ENCODE results near the gene TMPRSS12. TPM values are rescaled to one million over a fixed set of nuclear protein-coding genes. Genes with fewer than 3 reads are reported as not detected.

The TMPRSS12 gene
- total and polyA plus RNA-seq, 2 experiments from 2014 or later = not detected

GRCh38 chr12:50923361-50924130, 80.8 kb downstream of the TMPRSS12 start (continued):
- TF ChIP-seq, protein P1, sequence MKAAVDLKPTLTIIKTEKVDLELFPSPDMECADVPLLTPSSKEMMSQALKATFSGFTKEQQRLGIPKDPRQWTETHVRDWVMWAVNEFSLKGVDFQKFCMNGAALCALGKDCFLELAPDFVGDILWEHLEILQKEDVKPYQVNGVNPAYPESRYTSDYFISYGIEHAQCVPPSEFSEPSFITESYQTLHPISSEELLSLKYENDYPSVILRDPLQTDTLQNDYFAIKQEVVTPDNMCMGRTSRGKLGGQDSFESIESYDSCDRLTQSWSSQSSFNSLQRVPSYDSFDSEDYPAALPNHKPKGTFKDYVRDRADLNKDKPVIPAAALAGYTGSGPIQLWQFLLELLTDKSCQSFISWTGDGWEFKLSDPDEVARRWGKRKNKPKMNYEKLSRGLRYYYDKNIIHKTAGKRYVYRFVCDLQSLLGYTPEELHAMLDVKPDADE (IDR thresholded peaks at IDR 0.05) = no peak
- TF ChIP-seq CREB1 (CRISPR knock-in tag; IDR thresholded peaks at IDR 0.05; ENCODE audit: low read depth) = no peak
- TF ChIP-seq REST (IDR thresholded peaks at IDR 0.05; ENCODE audit: unreplicated experiment) = no peak
- TF ChIP-seq POLR2AphosphoS5 (IDR thresholded peaks at IDR 0.05; ENCODE audit: low read depth) = no peak
- TF ChIP-seq CTCF (conservative IDR thresholded peaks at IDR 0.05; ENCODE audit: low read depth in 2 of 2) = no peak
- no peak for TF ChIP-seq ZNF331 (CRISPR knock-in tag; IDR thresholded peaks at IDR 0.05; ENCODE audit: low read depth)
- TF ChIP-seq STAT1 (IDR thresholded peaks at IDR 0.05; ENCODE audit: unreplicated experiment) = no peak

- Mint-ChIP-seq H3K27ac (peak overlapping the region; percentile 88), H3K9me3 (no peaks in the 10 kb centered on the region), H3K27me3 (ENCODE audit: insufficient read depth, low read depth, poor library complexity) (peaks cover 4% of the 10 kb centered on the region), H3K4me1 (peaks cover 40% of the 10 kb centered on the region), H3K4me3 (peak overlapping the region; percentile 82), H3K36me3 (ENCODE audit: low read depth) (no peaks in the 10 kb centered on the region; the same call in 2 of the 3 replicates)
- no peaks in the 10 kb centered on the region for H3K36me3 ChIP-seq (ENCODE audit: insufficient read depth)
- 0 out of 2 replicates have a peak, but pooled peaks cover 16% of the 10 kb centered on the region for H3F3A ChIP-seq (replicated peaks; ENCODE audit: low read depth)
- H4K20me1 ChIP-seq (replicated peaks; ENCODE audit: insufficient read depth) = no peaks in the 10 kb centered on the region
- DNase-seq (ENCODE audit: low spot score) (no peak), ATAC-seq (peak; percentile 25)
- H3K4me2 ChIP-seq = peak overlapping the region; percentile 91
- no peaks in the 10 kb centered on the region for H3K27me3 ChIP-seq (ENCODE audit: insufficient read depth)
- no peak overlapping the region for H2AFZ ChIP-seq
- H3K4me1 ChIP-seq (ENCODE audit: insufficient read depth) = peaks cover 57% of the 10 kb centered on the region
- H3K79me2 ChIP-seq (replicated peaks; ENCODE audit: insufficient read depth) = peaks cover 40% of the 10 kb centered on the region
- peak overlapping the region; percentile 91 for H3K27ac ChIP-seq (ENCODE audit: low read depth)
- H3K4me3 ChIP-seq = peak overlapping the region; percentile 63
- no peaks in the 10 kb centered on the region for H3K9me2 ChIP-seq (ENCODE audit: insufficient read depth)
- no peak for TF ChIP-seq EZH2 (IDR thresholded peaks at IDR 0.05; ENCODE audit: low read depth, unreplicated experiment)
- TF ChIP-seq REST (IDR thresholded peaks at IDR 0.05; ENCODE audit: unreplicated experiment) = no peak
Observed at GRCh38 chr12:50924131-50924438, 81.4 kb downstream of the TMPRSS12 start.
